ENCODE measurements around the gene IER5L.

The IER5L gene

GRCh38 chr9:129177791-129178567, at the start of gene IER5L:
Gene IER5L (minus strand): TSS chr9:129178261. CDS start chr9:129178052, 209 bp downstream.
- peak; percentile 72 for DNase-seq (ENCODE audit: low read depth)

- no peak for DNase-seq (ENCODE audit: low read depth)
Measured at GRCh38 chr9:129227843-129228189, 49.8 kb upstream of the IER5L start.

- no peak for DNase-seq (ENCODE audit: low read depth)
Measured at GRCh38 chr9:129225815-129226214, 47.8 kb upstream of the IER5L start.

GRCh38 chr9:129225490-129225778, 47.4 kb upstream of the IER5L start:
- no peak for DNase-seq (ENCODE audit: low read depth)

GRCh38 chr9:129224618-129225489, 46.8 kb upstream of the IER5L start:
- DNase-seq (ENCODE audit: low read depth), result no peak

- no peak for DNase-seq (ENCODE audit: low read depth)
Measured at GRCh38 chr9:129223551-129224208, 45.6 kb upstream of the IER5L start.

- no peak for DNase-seq (ENCODE audit: low read depth)
Measured at GRCh38 chr9:129222819-129223218, 44.8 kb upstream of the IER5L start.

GRCh38 chr9:129221979-129222635, 44.0 kb upstream of the IER5L start:
- no peak for DNase-seq (ENCODE audit: low read depth)

GRCh38 chr9:129221233-129221632, 43.2 kb upstream of the IER5L start:
- no peak for DNase-seq (ENCODE audit: low read depth)

GRCh38 chr9:129220771-129221170, 42.7 kb upstream of the IER5L start:
- DNase-seq (ENCODE audit: low read depth), result no peak

GRCh38 chr9:129218918-129219317, 40.9 kb upstream of the IER5L start:
- no peak for DNase-seq (ENCODE audit: low read depth)

GRCh38 chr9:129218272-129218625, 40.2 kb upstream of the IER5L start:
- no peak for DNase-seq (ENCODE audit: low read depth)

- DNase-seq (ENCODE audit: low read depth), result no peak
Measured at GRCh38 chr9:129213551-129213950, 35.5 kb upstream of the IER5L start.

GRCh38 chr9:129211686-129212085, 33.6 kb upstream of the IER5L start:
- no peak for DNase-seq (ENCODE audit: low read depth)

GRCh38 chr9:129210125-129210524, 32.1 kb upstream of the IER5L start:
- no peak for DNase-seq (ENCODE audit: low read depth)

- no peak for DNase-seq (ENCODE audit: low read depth)
Measured at GRCh38 chr9:129209580-129209979, 31.5 kb upstream of the IER5L start.

- DNase-seq (ENCODE audit: low read depth), result no peak
Measured at GRCh38 chr9:129209109-129209508, 31.0 kb upstream of the IER5L start.

GRCh38 chr9:129208207-129209032, 30.4 kb upstream of the IER5L start:
- peak; percentile 14 for DNase-seq (ENCODE audit: low read depth)

- no peak for DNase-seq (ENCODE audit: low read depth)
Measured at GRCh38 chr9:129206905-129207304, 28.8 kb upstream of the IER5L start.

GRCh38 chr9:129206401-129206800, 28.3 kb upstream of the IER5L start:
- no peak for DNase-seq (ENCODE audit: low read depth)

- DNase-seq (ENCODE audit: low read depth), result no peak
Measured at GRCh38 chr9:129204840-129205239, 26.8 kb upstream of the IER5L start.

GRCh38 chr9:129203556-129203909, 25.5 kb upstream of the IER5L start:
- DNase-seq (ENCODE audit: low read depth), result no peak

All from stimulated activated CD8-positive, alpha-beta memory T cell treated with anti-CD3 and anti-CD28 coated beads, Interleukin-15, amount 100 ng/mL, for 24 hours (primary cell).